Astrocyte of the cerebellum (primary cell): Measurements from ENCODE around the gene EIF3K.

Experiments
- DNase-seq: peaks from one replicate; pipeline ENCODE4 v3.0.0-alpha.2; 2011; ENCODE audit warnings: low read depth
- H3K4me3 ChIP-seq: 2 replicates; pipeline ENCODE4 v1.5.1; 2011; ENCODE audit warnings: mild to moderate bottlenecking, low read depth, low read length, moderate library complexity
- CTCF ChIP-seq: IDR thresholded peaks from 2 replicates; pipeline ENCODE4 v1.5.1; 2012; ENCODE audit warnings: low read length, low read depth, moderate library complexity, mild to moderate bottlenecking; ENCODE audit errors: missing control alignments
- in situ Hi-C: cut with HindIII; loops from 2 replicates; pipeline ENCODE4 v1.10.0; 2017; ENCODE audit warnings: low sequenced_read_pairs

EIF3K gene

GRCh38 chr19:38678891-38679494 lies 60.0 kb downstream of the EIF3K start:
- no peak for TF ChIP-seq CTCF
- in situ Hi-C loops: no loop called here
- no peak overlapping the region for H3K4me3 ChIP-seq
- DNase-seq: no peak

GRCh38 chr19:38679839-38680238 lies 60.9 kb downstream of the EIF3K start:
- DNase-seq: no peak
- TF ChIP-seq CTCF: no peak
- H3K4me3 ChIP-seq: no peak overlapping the region
- in situ Hi-C loops: no loop called here

DNA sequence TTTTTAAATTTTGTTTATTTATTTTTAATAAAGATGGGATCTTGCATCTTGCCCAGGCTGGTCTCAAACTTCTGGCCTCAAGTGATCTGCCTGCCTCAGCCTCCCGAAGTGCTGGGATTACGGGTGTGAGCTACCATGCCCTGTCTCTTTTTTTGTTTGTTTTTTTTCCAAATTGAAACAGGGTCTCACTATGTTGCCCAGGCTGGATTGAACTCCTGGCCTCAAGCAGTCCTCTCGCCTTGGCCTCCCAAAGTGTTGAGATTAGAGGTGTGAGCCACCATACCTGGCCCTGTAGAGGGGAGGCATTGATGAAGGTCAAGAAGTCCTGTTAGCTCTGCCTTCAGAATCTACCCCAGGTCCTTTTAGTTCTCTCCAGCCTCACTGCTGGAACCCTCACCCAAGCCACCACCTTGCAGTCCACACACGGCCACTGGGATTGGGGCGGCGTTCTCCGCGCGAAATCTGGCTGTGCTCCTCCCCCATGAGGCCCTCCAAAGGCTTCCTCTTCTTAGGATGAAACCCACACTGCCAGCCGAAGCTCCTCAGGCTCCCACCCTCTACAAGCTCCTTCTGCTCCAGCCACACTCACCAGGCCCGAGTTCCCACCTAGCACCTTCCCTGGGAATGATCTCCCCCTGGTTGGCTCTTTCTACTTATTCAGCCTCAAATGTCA lies 63.3 kb downstream of the EIF3K start:
- no peak for TF ChIP-seq CTCF
- DNase-seq: no peak
- no peak overlapping the region for H3K4me3 ChIP-seq
- in situ Hi-C loops: no loop called here

DNA sequence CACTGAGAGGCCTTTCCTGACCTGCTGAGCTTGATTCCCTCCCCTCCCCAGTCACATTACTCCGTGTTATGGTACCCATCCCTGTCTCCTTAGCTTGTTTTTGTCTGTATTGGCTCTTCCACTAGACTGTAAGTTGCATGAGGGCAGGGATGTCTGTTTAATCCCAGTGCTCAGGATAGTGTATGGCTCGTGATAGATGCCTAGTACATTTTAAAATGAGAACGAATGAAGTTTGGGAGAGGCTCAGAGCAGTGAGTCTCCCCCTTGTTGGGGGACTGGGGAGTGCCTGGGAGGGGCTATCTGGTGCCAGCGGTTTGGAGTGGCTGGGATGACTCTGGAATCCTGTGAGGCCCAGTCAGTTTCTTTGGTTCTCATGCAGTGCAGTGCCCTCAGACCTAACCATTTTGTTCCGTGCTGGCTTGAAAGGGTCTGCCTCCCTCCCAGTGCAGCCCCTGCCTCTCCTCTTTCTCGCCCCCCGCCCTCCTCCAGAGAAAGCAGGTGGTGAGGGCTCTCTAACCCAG lies 63.9 kb downstream of the EIF3K start:
- DNase-seq: no peak
- in situ Hi-C loops: no loop called here
- no peak overlapping the region for H3K4me3 ChIP-seq
- TF ChIP-seq CTCF: no peak

- peak; percentile 96 for DNase-seq
- H3K4me3 ChIP-seq: no peak overlapping the region
- in situ Hi-C loops: no loop called here
- TF ChIP-seq CTCF: no peak
These were observed 64.5 kb downstream of the EIF3K start for GRCh38 chr19:38683393-38684077.

DNA sequence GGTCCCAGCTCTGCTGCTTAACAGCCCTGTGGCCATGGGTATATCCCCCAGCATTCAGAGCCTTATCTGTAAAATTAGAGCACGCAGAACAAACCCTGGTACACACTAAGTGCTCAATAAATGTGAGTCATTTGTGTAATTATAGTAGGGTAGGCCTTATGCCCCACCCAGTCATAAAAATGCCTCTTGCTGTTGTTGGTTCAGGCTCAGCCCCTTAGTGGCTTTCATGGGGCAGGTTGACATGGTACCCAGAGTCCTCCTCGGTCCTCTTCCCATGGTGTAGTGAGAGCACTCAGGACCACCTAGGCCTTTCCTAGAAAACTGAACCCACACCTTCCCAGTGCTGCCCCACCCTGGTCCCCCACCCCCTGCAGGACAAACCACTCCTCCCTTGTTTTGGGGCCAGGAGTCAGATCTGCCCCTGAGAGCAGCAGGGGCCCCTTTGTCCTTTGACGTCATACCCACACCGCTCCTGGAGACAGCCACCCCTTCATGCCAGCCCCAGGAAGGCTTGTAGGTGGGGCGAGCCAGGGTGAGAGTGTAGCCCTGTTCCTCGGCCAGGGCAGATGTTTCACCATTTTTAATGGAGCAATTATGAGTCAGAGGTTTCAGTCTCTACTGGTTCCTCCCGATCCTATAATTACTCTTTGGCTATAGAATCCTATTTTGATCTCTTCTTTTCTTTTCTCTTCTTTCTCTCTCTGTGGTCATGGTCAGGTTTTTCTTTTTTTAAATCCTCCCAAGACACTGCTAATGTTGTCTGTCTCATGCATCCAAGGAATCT lies 65.3 kb downstream of the EIF3K start:
- H3K4me3 ChIP-seq: no peak overlapping the region
- peak; percentile 78 for DNase-seq
- in situ Hi-C loops: no loop called here
- TF ChIP-seq CTCF: no peak
